GM18861 (cell line): Measurements from ENCODE around the gene ANKS1B.
"Not testable (repeated sequence)": the region's sequence is repeated elsewhere in the genome, so short reads cannot be mapped to it uniquely, and the experiment has no call there.

ENCODE experiments used
- ATAC-seq: cut with Tn5 transposase; IDR thresholded peaks from one replicate; pipeline ENCODE4 v1.9.1; 2021; ENCODE audit not compliant: unreplicated experiment

The ANKS1B gene

DNA sequence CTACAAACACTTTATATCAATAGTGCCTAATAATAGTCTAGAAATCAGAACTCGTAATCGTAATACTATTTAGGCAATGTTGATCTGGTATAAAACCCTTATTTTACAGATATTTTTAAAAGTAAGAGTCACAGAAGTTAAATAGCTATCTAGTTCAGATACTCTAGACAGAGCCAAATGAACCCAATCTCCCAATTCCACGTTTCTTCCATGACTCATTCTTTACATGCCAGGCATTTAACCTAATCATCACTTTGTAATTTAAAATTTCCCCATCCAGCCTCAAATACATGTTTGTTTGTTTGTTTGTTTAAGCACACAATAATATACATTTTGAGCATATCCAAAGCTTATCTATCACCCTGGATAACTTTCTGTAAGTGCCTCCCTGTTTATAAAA is 373.6 kb downstream of the ANKS1B start:
- ATAC-seq = no peak

DNA sequence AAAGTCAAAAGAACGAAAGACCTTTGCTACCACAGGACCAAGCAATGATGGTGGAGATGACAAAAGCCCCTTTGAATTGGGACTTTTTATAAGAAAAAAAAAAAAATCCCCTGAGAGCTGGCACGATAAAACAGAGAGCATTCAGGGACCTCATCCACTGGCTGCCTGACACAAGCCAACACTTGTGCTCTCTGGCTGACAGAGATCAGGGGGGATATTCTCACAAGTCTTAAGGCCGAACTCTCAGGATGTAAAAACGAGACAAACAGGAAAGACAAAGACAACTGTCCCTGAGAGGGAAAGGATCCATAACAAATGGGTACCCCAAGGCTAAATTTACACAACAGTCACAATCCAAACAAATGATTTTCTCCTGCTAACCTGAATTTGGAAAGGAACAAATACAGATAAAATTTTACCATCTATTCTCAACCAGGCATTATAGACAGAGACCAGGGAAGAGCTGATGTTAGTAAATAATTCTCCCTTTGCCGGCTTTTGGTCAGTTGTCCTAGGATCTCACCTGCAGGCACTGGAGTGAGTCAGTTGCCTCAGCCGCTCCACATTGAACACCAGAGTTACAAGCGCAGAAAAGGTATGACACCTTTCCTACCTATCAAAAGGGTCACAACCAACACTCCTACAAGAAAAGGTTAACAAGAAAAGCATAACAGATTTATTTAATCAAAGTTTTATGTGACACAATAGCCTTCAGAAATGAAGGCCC is 375.1 kb downstream of the ANKS1B start:
- no peak for ATAC-seq

GRCh38 chr12:99600388-99600787 is 384.3 kb downstream of the ANKS1B start:
- peak; percentile 99 for ATAC-seq

- no peak for ATAC-seq
Measured at GRCh38 chr12:99598785-99599184, 386.0 kb downstream of the ANKS1B start.

- ATAC-seq = no peak
Measured at GRCh38 chr12:99596762-99597161, 388.0 kb downstream of the ANKS1B start.

GRCh38 chr12:99577125-99577524 is 407.6 kb downstream of the ANKS1B start:
- ATAC-seq = not testable (repeated sequence)

- no peak for ATAC-seq
Measured at GRCh38 chr12:99573980-99574379, 410.8 kb downstream of the ANKS1B start.

- ATAC-seq = no peak
Measured at GRCh38 chr12:99567072-99567471, 417.7 kb downstream of the ANKS1B start.

- ATAC-seq = no peak
Measured at GRCh38 chr12:99558109-99558508, 426.6 kb downstream of the ANKS1B start.

- ATAC-seq = no peak
Measured at GRCh38 chr12:99553461-99553860, 431.3 kb downstream of the ANKS1B start.

DNA sequence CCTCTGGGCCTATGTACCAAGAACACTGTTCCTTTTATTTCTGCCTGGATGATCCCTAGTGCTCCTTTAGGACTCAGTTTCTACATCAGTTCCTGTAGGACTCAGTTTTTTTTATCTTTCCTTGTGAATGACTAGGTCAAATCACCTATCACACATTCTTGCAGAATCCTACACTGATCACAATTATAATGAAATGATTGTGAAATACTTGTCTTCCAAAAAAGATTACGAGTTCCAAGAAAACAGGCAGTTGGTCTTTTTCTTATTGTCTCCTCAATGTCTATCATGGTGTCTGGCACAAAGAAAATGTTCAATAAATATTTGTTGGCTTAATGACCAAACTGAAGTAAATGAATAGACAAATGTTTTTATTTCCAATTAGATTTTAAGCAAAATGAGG is 432.7 kb downstream of the ANKS1B start:
- no peak for ATAC-seq

DNA sequence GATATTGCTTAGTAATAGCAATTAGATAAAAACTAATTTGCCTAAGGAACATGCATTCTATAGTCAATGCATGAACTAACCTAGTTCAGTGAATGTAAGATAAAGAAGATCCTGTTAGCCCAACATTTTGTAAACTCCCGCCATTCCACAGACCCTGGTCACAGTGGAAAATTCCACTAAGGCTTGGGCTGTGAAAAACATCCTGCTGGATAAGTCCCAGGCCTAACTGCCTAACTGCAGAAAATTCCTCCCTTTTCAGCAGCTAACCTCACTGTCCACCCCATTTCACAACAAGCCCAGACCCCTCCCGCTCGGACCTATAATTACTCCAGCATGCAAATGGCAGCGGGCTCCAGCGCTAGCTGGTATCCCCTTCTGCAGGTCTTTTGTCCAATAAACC is 435.1 kb downstream of the ANKS1B start:
- no peak for ATAC-seq

- no peak for ATAC-seq
Measured at GRCh38 chr12:99549196-99549595, 435.5 kb downstream of the ANKS1B start.

- no peak for ATAC-seq
Measured at GRCh38 chr12:99544457-99544856, 440.3 kb downstream of the ANKS1B start.

GRCh38 chr12:99529966-99530365 is 454.8 kb downstream of the ANKS1B start:
- ATAC-seq = peak; percentile 98

DNA sequence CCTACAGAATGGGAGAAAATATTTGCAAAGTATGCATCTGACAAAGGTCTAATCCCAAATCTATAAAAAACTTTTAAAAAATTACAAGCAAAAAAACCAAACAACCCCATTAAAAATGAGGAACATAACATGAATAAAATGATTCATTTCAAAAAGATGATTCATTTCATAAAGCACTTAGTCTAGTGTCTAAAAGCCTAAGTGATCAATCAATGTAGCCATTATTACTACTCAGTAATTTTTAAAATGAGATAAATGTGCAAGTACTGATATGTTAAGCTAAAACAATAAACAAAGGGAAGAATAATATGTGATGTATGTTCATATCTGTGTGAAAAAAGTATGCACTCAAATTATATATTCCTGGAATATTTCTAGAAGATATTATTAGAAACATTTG is 456.3 kb downstream of the ANKS1B start:
- no peak for ATAC-seq

- no peak for ATAC-seq
Measured at GRCh38 chr12:99523853-99524252, 460.9 kb downstream of the ANKS1B start.

- no peak for ATAC-seq
Measured at GRCh38 chr12:99522456-99522855, 462.3 kb downstream of the ANKS1B start.

GRCh38 chr12:99521664-99522063 is 463.1 kb downstream of the ANKS1B start:
- ATAC-seq = no peak

- no peak for ATAC-seq
Measured at GRCh38 chr12:99513066-99513465, 471.7 kb downstream of the ANKS1B start.

GRCh38 chr12:99505805-99506204 is 478.9 kb downstream of the ANKS1B start:
- no peak for ATAC-seq

- ATAC-seq = no peak
Measured at GRCh38 chr12:99498756-99499155, 486.0 kb downstream of the ANKS1B start.

DNA sequence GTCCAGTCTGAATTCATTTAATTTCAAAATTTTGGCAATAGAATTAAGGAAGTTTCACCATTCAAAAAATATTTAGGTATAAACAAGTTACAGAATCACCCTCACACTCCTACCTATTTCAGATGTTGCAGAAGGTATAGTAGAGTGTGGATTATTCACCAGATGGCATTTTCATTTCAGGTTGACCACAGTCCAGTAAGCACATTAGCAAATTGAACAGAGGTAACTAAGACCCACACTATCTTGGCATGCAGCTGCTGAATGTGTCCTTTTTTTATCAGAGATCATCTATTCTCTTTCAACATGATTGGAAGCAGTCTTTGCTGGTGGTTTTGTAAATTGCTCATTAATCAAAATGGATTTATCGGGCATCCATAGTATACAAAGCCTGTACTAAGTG is 488.9 kb downstream of the ANKS1B start:
- no peak for ATAC-seq
